Astrocyte of the hippocampus (primary cell): ENCODE data around the gene EPN3.
A peak's percentile ranks its signal among the peaks of the same experiment; 100 is the strongest.

Experiments
- DNase-seq: peaks from one replicate; pipeline ENCODE4 v3.0.0; 2011; ENCODE audit warnings: low read depth, low spot score

EPN3 gene

DNA sequence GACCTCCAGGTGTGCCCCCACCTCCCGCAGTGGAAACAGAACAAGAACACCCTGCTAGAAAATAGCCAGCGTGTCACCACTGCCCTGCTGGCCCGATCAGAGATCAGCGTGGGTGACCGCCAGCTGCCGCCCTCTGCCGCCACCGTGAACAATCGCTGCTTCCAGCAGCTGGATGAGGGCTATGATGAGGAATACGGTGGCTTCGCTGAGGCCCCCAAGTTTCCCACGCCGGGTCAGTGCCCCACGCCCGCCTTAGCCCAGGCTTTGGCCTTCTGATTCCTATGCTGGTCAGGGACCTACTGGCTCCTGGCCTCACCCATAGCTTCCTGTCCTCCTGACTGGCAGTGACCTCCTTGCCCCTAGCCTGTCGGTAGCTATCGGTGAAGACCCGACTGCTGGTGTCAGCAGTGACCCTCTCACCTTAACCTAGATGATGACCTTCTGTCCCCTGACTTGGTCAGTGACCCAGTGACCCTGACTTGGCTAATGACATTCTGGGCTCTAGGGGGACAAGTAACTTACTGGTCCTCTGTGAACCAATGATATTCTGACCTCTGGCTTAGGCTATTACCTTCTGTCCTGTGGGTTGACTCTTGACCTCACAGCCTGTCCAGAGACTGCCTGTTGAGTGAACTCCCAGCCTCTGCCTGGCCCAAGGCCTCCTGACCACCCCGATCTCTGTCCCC, 16.9 kb downstream of the EPN3 start:
- DNase-seq = no peak

DNA sequence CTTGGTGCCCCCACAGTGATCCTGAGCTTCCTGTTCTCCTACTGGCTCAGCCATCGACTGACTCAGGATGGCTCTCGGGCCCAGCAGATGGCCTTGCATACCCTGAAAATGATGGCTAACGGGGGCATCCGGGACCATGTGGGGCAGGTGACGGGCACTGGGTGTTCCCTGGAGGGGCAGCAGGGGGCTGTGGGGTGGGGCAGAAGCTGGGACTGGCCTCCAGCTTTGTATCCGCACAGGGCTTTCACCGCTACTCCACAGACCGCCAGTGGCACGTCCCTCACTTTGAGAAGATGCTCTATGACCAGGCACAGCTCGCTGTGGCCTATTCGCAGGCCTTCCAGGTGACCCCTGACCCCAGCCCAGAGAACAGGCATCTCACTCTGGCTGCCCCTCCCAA, 17.4 kb downstream of the EPN3 start:
- no peak for DNase-seq

DNA sequence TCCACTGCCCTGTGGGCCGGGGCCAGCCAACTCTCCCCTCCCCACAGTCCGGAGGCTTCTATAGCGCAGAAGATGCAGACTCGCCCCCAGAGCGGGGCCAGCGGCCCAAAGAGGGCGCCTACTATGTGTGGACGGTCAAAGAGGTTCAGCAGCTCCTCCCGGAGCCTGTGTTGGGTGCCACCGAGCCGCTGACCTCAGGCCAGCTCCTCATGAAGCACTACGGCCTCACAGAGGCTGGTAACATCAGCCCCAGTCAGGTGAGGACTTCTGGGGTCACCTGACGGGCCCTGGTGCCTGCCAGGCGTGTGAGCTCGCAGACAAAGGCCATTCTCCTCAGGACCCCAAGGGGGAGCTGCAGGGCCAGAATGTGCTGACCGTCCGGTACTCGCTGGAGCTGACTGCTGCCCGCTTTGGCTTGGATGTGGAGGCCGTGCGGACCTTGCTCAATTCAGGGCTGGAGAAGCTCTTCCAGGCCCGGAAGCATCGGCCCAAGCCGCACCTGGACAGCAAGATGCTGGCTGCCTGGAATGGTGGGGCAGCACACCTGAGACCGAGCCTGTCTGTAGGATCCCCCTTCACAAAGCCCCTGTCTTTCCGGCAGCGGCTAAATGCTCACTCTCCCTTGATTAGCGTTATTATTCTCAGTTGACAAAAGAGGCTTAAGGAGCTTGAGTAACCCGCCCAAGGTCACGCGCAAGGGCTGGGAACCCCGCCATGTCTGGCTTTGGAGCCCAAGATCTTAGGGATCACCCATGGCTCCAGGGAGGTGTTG, 18.3 kb downstream of the EPN3 start:
- DNase-seq = peak; percentile 94

DNA sequence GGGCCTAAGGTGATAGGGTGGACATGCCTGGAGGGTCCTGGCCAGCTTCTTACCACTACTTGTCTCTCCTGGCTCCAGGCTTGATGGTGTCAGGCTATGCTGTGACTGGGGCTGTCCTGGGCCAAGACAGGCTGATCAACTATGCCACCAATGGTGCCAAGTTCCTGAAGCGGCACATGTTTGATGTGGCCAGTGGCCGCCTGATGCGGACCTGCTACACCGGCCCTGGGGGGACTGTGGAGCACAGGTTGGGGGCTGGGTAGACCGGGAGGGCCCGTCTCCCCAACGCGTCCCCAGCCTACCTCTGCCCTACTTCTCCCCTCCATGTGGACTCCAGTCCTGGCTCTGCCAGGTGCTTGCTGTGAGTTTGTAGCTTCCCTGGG, 18.9 kb downstream of the EPN3 start:
- DNase-seq = no peak

DNA sequence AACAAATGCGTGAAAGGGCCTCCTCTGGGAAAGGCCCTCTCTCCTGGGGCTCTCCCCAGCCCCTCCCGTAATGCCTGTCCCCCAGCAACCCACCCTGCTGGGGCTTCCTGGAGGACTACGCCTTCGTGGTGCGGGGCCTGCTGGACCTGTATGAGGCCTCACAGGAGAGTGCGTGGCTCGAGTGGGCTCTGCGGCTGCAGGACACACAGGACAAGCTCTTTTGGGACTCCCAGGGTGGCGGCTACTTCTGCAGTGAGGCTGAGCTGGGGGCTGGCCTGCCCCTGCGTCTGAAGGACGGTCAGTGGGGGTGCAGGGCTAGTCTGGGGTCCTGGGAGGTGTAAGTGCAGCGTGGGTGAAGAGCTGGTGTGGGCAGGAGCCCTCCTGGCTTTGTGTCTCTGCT, 19.3 kb downstream of the EPN3 start:
- DNase-seq = no peak

DNA sequence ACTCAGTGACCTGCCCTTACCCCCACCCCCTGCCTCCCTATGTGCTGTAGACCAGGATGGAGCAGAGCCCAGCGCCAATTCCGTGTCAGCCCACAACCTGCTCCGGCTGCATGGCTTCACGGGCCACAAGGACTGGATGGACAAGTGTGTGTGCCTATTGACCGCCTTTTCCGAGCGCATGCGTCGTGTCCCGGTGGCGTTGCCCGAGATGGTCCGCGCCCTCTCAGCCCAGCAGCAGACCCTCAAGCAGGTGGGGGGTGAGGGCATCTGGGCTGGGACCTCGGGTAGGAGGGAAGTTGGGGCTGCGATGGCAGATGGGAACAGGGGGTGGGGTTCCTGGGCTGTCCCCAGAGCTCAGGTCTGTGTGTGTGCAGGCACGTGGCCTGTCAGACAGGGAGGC, 21.7 kb downstream of the EPN3 start:
- DNase-seq = no peak

DNA sequence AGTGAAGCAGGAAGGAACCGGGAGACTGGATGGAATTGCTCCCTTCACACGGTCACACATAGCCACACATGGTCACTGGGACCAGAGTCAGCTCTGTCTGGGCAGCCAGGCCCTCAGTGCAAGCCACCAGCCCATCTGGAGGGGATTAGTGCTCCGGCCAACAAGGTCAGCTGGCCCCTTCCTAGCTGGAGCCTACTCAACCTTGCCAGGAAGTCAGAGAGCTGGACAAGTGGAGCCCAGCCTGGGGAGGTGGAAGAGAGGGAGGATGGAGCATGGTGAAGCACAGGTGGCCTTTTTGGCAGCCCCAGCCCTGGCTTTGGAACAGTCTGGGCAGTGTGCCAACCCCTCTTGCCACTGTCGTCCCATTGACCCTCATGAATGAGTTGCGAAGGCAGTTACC, 24.3 kb downstream of the EPN3 start:
- no peak for DNase-seq

DNA sequence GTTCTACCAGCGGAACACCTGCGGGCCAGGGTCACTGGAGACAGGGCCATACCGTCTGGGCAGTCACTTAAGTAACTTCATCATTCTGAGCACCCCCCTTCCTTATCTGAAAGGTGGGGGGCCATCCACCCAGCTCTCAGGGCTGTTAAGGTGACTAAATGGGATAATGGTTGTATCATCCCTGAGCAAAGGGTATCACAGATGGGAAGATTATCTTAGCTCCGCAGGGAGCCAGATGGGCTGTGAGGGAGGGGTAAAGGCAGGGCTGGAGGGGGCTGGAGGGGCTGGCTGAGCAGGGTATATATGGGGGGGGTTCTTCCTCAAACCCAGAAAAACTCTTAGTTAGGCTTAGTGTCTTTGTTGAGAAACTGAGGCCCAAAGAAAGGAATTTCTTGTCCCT, 25.1 kb downstream of the EPN3 start:
- DNase-seq = no peak

DNA sequence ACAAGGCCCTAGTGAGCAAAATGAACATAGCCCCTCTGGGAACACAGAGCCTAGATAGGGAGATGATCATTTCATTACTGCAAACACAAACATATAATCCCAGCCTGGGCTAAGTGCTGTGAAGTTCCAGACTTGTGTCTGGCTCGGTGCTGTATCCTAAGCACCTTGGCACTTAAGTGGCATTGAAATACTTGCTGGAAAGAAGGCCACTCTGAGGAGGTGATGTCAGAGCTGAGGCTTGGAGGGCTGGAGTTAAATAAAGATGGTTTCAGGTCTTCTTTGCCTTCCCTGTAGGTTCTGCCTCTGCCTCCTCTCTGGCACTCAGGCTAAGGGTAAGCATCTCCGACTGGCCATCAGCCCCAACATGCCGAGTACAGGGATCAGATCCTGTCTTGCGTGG, 25.6 kb downstream of the EPN3 start:
- DNase-seq = no peak

DNA sequence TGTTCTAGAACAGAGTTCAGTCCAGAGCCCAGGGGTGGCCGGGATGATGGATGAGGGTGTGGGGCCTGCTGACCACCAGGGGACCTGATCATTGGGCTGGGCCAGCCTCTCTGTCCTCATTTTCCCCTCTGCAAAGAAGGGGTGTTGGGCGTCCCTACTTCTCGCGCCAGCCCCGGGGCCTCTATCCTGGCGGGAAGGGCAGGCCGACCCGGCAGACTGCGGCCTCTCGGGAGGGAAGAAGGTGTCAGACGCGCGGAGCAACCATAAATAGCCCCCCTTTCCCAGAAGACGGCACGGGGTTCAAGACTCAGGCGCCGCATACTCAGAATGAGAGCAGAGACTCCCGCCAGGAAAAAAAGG, 26.0 kb downstream of the EPN3 start:
- no peak for DNase-seq

DNA sequence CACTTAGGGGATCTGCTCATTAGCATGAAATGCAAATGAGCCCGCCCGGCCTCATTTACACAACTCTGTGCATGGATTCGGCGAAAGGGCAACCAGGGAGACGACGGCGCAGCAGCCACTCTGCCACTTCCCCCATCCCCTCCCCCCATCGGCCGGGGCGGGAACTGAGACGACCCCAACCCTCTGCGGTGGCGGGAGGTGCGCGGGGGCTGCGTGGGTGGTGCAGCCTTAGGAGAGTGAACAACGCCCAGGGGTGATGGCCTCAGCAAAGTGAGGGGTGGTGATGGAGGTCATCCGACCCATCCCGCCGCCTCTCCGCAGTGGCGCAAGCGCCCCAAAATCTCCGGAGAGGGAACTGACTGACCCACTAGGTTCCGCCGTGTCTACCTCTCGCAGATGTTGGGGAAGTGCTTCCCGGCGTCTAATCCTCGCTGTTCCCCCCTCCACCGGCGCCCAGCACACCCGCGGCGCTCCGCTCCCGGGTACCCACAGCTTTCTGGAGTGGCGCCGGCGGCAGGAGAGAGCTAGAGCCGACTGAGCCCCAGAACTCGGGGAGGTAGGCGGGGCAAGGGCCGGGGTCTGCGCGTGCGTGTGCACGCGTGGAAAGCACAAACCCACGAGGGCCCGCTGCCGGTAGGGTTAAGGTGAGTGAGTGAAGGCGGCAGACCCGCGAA, 26.5 kb downstream of the EPN3 start:
- peak; percentile 44 for DNase-seq

DNA sequence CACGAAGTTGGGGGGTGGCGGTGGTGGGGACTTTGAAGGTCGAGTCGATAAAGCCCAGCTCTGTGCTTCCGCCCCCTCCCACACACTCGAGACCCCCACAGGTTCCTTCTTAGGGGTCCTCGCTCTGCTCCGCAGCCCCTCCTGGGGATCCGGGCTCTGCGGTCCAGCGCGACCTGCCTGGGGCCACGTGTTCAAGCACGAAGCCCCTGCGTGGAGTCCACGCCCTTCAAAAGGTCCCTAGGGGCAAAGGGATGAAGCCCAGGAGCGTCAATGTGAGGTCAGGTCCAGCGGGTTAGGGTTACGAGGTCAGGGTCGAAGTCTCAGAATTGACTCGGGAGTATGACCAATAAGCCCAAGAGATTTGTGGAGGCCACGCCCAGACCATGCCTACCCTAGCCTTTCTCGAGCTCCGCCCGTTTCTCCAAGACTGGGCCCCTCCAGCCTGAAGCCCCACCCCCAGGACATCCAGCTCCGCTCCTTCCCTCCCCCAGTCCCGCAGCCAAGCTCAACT, 27.2 kb downstream of the EPN3 start:
- DNase-seq = peak; percentile 61

DNA sequence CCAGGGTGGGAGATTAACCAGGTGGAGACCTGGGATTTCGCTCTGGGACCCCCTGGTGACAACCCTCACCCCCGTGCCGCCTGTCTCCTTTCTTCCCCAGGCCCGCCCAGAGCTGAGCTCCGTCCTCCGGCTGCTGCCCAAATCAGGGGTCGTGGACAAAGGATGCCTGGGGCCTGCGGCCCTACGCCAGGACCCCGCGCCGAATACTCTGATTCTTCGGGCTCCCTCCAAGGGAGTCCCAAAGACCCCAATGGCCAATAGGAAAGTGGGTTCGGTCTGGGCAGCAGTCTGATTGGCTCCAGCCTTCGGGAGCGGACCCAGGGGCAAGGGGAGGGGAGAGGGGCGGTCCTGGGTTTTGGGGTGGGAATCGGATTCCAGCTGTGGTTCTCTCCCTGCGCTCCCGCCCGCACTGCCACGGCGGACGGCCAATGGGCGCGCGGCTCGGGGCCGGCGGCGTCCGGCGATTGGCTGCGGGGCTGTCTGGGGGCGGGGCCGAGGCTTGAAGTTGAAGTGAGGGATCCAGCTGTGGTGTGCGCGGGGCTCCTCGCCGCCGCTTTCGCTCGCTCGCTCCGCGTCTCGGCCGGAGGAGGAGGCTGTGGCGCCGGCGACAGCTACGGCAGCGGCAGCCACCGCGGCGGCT, 27.8 kb downstream of the EPN3 start, which contains the start of gene CACNA1G:
CACNA1G (plus strand) TSS at position 531 of the 640 bp plus-strand sequence. CDS start 745 bp downstream, outside the sequence.
- DNase-seq = peak; percentile 91

DNA sequence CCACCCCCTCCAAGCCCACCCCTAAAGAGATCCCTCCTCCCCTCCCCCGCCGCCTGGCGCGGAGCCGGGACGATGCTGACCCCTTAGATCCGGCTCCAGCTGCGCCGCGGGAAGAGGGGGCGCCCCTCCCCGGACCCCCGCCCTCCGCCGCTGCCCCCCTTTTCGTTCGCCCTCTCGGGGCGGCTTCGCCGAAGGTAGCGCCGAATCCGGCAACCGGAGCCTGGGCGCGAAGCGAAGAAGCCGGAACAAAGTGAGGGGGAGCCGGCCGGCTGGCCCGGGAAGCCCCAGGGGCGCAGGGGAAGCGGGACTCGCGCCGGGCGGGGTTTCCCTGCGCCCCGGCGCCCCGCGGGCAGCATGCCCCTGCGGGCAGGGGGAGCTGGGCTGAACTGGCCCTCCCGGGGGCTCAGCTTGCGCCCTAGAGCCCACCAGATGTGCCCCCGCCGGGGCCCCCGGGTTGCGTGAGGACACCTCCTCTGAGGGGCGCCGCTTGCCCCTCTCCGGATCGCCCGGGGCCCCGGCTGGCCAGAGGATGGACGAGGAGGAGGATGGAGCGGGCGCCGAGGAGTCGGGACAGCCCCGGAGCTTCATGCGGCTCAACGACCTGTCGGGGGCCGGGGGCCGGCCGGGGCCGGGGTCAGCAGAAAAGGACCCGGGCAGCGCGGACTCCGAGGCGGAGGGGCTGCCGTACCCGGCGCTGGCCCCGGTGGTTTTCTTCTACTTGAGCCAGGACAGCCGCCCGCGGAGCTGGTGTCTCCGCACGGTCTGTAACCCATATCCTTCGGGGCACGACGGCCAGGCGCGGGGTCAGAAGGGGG, 28.6 kb downstream of the EPN3 start:
- no peak for DNase-seq

DNA sequence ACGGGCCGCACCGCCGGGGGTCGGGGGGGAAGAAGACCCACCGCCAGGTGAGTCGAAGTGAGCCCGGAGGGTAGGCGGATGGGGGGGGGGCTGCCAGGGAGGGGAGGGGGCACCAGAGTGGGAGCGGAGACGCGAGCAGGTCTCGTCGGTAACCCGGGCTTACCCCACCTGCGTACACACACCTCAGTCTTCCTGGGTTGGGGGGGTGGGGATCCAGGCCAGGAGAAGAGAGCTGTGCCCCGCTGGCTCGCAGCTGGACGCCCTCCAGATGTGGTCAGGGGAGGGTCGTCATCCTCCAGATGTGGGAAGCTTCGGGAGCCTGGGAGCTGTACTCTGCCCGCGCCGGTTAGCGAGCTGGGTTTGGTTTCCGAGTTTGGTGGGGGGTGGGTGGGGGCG, 29.2 kb downstream of the EPN3 start:
- no peak for DNase-seq

DNA sequence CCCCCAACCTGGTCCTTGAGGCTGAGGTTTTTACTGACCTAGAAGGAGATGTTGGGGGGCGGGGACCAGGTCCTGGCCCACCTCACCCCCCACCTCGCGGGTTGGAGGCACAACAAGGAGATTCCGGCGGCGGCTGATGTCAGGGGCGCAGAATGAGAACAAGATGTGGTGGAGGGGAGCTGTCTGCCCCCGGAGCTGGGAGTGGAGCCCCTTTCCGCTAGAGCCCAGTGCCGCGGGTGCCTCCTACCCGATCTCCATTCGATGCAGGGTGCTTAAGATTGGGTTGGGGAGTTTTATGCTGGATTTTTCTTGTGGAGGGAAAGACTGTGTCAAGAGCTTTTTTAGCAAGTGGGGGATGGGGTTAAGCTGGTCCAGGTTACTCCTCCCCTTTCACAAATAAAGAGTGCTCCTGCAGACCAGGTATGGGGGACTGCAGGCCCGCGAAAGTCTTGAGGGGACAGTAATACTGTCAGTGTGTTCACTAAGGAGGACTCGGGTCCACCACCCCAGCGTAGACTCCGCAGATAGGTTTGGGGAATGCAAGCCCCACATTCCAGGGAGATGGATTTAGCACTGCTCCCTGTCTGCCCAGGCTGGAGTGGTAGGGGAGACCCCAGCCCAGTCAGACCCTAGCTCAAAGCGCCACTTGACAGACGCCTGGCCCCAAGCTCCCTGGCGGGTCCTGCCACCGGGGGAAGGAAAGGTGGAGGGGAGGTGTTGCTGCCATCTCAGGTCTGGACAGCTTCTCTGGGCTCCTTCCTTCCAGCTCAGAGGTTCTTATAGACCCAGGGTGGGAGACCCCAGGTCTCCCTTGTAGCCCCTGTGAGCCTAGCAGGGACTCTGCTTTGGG, 29.9 kb downstream of the EPN3 start:
- no peak for DNase-seq

DNA sequence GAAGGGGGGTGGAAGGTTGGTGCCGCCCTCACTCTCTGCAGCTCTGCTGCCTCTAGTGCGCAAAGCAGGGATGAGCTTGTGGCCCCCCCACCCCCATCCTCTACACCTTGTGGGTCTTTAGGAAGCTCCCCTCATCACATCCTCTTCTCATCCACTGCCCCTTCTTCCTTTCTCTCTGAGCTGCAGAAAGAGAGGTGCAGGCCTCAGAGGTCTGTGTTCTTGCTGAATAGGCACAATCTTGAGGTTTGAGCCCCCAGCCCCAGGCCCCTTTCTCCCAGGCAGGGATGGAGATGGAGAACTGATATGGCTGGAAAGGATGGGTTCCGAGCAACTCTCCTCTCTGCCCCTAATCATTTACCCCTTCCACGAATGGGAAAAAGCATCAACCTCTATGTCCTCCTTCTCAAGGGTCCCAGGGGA, 30.6 kb downstream of the EPN3 start:
- no peak for DNase-seq

DNA sequence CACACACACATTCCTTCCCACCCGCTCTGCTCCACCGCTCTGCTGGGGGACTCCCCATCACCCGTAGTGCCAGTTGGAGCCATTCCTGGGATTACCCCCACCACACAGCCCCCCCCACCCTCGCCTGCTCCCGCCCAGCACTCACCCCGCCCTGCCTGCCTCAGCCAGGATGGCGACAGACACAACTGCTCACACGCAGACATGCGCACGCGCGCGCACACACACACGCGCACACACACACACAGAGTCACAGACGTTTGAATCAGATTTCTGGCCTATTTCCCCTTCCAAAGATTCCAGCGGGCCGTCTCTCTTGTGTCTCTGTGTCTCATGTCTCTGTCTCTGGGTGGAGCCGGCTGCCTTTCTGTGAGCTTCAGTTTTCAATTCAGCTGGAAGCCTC, 32.4 kb downstream of the EPN3 start:
- DNase-seq = peak; percentile 33

DNA sequence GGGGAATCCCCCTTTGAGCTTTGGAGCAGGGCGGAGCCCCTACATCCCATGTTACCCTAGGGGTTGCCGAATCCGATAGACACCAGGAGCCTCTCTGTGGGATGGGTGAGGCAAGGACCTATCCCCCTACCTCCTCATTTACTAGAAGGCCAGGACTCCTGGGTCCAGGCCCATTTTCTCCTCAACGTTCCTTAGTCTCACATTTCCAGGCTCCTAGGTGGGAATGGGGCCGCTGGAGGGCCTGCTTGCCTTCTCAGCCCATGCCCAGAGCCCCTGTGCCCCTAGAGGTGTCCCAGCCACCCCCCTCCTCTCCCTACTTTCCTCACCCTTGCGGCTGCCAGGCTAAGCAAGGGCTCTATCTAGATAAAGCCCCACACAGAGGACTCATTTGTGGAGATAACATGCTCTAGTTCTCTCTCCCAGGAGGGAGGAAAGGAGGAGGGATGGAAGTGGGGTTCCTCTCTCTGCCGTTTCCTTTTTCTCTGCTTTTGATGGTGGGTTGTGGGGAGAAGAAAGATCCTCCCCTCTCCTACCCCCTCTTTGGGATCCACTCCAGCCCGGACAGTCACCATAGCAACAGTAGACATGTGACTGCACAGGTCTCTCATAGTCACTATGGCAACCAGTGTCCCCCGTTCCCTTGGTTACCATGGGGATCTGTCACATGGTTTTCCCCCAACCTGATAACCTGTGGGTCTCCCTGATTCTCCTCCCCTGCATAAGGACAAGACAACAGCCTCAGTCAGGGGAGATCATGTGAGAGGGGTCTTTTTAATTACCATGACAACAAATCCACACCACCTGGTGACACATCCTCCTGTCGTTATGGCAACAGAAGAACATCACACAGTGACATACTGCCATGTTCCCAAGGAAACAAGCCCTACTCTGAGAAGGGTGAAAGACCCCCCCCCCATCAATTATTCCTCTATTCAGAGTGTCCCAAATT, 33.1 kb downstream of the EPN3 start:
- DNase-seq = peak; percentile 49
